Motor neuron (in vitro differentiated cells): ENCODE data around the gene TMPRSS11E. TPM values are rescaled to one million over a fixed set of nuclear protein-coding genes. Genes with fewer than 3 reads are reported as not detected.
"Not testable (repeated sequence)": the region's sequence is repeated elsewhere in the genome, so short reads cannot be mapped to it uniquely, and the experiment has no call there.

Source experiments
- ATAC-seq, 8 experiments: fragments of 200-7000 bp; cut with Tn5 transposase; replicated peaks in 6 of 8; 2 replicates each; pipeline ENCODE4 v1.8.0; 2021; ENCODE audit warnings: mild to moderate bottlenecking in 8 of 8, moderate library complexity in 8 of 8
- H3K27ac ChIP-seq, 2 donors: fragments of 250-450 bp; sonication (Bioruptor Pico); 2 replicates each; pipeline ENCODE4 v1.9.0; 2021; ENCODE audit warnings: antibody characterized with exemption in 2 of 2, mild to moderate bottlenecking in 2 of 2, moderate library complexity in 1 of 2
- H3K4me1 ChIP-seq, 2 donors: fragments of 250-450 bp; sonication (Bioruptor Pico); replicated peaks in 1 of 2; 2 replicates each; pipeline ENCODE4 v1.6.1; 2021; ENCODE audit warnings: antibody characterized with exemption in 2 of 2, mild to moderate bottlenecking in 2 of 2, moderate library complexity in 1 of 2
- H3K4me3 ChIP-seq, 5 donors: fragments of 250-450 bp; sonication (Bioruptor Pico); 2 replicates each; pipeline ENCODE4 v1.9.0; 2021; ENCODE audit warnings: antibody characterized with exemption in 5 of 5, mild to moderate bottlenecking in 5 of 5, moderate library complexity in 4 of 5
- WGBS, 10 experiments: fragments of 450-650 bp; shearing (Covaris generic); methylation state at CpG; one replicate each; pipeline ENCODE4 v1.0.0; 2022; 5-methylcytosine and 5-hydroxymethylcytosine counted together
- in situ Hi-C, 9 experiments: fragments of 400-800 bp; cut with MboI; loops; one replicate each; pipeline ENCODE4 v1.15.0; 2021; ENCODE audit warnings: low sequenced_read_pairs in 9 of 9, low pct_unique_long_range_greater_than_20kb in 2 of 9; ENCODE audit not compliant: unreplicated experiment in 9 of 9
- total RNA-seq, 8 experiments: library from RNA; unstranded; fragments of 300-600 nt; gene quantifications; 2 replicates each; pipeline versions ENCODE4 v1.2.3 to v1.2.4, GENCODE V29; 2022

The TMPRSS11E gene, protein sequence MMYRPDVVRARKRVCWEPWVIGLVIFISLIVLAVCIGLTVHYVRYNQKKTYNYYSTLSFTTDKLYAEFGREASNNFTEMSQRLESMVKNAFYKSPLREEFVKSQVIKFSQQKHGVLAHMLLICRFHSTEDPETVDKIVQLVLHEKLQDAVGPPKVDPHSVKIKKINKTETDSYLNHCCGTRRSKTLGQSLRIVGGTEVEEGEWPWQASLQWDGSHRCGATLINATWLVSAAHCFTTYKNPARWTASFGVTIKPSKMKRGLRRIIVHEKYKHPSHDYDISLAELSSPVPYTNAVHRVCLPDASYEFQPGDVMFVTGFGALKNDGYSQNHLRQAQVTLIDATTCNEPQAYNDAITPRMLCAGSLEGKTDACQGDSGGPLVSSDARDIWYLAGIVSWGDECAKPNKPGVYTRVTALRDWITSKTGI
- total RNA-seq = not detected

DNA sequence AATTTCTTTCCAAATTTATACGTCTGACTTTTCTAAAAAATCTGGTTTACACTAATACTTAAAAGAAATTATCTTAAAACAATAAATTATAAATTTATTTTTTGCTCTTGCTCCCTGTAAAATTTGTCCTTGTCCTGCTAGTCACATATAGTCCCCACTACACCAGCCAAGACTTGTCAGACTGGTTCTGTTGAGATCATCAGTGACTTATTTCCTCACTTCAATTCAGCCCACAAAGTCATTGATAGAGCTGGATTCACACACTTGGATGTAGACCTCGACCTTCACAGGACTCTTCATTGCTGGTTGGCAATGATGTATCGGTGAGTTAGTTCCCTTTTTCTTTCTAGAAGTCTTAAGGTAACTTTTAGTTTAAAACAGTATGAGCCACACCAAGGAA is at the start of gene TMPRSS11E:
Gene TMPRSS11E (plus strand): TSS at position 263 of the 400 bp plus-strand sequence. CDS start 50 bp downstream, at position 313.
- no peak for ATAC-seq
- 16 to 94% (median 73%) methylated on average over 1 to 3 of the region's 3 CpGs for WGBS, 10 experiments
- H3K4me1 ChIP-seq = no peaks in the 10 kb centered on the region
- H3K27ac ChIP-seq = no peak within 1 kb of the TSS
- in situ Hi-C loops = no loop called here
- no peak within 1 kb of the TSS for H3K4me3 ChIP-seq

DNA sequence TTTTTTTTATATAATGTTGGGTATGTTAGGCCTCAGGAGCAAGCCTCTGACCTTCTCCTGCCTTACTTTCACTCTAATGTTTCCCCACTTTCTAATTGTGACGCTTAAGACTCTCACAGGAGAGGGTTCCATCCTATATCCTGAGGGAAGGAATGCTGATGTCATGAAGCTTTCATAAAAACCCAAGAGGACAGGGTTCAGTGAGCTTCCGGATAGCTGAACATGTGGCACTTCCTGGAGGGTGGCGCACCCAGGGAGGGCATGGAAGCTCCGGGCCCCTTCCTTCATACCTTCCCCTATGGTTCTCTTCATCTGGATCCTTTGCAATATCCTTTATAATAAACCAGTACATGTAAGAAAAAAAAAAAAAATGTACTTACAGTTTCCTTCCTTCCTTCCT is 48.0 kb upstream of the TMPRSS11E start:
- Histone ChIP-seq H3K4me3 (no peak overlapping the region), H3K4me1 (no peaks in the 10 kb centered on the region), H3K27ac (no peak overlapping the region)
- ATAC-seq = no peak
- in situ Hi-C loops = loop anchor here in 1 of 9 experiments (25.0 kb wide), 1 partner anchor 137 kb away; no protein-coding TSS in a partner anchor
- 0 to 100% (median 80%) methylated on average over 1 to 2 of the region's 4 CpGs; no CpG with 5 or more reads in 1 of the 10 experiments for WGBS, 10 experiments

DNA sequence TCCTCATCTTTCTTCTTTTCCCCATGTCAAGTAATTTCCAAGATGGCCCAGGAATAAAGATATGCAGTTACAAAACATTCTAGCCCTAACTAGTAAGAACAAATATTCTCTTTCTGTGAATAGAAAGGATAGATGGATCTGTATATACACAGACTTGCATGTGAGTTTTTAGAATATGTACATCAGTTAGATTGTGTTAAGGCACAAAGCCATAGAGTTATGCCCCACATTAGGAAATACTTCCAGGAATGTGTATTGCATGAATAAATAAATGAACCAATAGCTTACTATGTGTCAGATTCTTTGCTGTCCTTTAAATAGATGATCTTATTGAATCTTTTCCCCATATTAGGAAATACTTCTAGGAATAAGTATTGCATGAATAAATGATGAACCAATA is 46.0 kb upstream of the TMPRSS11E start:
- ATAC-seq = peak in 3 of 8 experiments; percentile 76 to 93 (median 82)
- Histone ChIP-seq H3K4me3 (no peak overlapping the region), H3K4me1 (no peaks in the 10 kb centered on the region), H3K27ac (no peak overlapping the region)
- in situ Hi-C loops = no loop called here

DNA sequence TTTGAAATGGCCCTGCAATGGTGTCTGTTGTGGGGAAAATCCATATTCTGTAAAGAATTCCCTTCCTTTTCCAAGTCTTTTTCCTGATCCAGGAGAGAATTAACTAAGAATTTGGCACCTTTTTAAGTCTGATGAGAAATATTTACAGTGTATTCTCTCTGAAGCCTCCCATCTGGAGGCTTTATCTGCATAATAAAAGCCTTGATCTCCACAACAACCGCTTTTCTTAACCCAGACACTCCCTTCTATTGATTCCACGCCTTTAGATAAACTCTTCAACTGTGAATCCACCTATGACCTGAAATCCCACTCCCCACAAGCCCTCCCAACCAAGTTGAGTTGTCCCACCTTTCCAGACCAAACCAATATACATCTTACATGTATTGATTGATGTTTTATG is 43.1 kb upstream of the TMPRSS11E start:
- ATAC-seq = peak in 5 of 8 experiments; percentile 10 to 65 (median 27)
- in situ Hi-C loops = no loop called here
- 0 to 33% (median 20%) methylated on average over 1 to 2 of the region's 2 CpGs; no CpG with 5 or more reads in 4 of the 10 experiments for WGBS, 10 experiments
- H3K4me1 ChIP-seq = no peaks in the 10 kb centered on the region
- H3K27ac ChIP-seq = no peak overlapping the region
- no peak overlapping the region for H3K4me3 ChIP-seq

DNA sequence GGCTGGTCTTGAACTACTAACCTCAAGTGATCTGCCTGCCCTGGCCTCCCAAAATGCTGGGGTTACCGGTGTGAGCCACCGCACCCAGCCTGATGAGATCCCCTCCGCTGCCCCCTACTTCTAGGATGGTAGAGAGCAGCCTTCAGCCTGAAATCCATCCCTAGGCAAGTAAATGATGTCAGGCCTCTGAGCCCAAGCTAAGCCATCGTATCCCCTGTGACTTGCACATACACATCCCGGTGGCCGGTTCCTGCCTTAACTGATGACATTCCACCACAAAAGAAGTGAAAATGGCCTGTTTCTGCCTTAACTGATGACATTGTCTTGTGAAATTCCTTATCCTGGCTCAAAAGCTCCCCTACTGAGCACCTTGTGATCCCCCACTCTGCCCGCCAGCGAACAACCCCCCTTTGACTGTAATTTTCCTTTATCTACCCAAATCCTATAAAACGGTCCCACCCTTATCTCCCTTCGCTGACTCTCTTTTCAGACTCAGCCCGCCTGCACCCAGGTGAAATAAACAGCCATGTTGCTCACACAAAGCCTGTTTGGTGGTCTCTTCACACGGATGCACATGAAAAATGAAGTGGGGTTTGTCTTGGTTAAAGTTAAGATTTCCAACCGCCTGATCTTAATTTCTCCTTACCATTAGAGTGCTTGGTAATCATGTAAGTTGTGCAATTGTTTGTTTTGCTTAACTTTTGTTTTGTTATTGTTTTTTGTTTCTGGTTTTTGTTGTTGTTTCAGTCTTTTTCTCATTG is 41.4 kb upstream of the TMPRSS11E start:
- H3K4me3 ChIP-seq, H3K4me1 ChIP-seq, ATAC-seq, in situ Hi-C loops, H3K27ac ChIP-seq: not testable (repeated sequence)
- whole genome bisulfite sequencing, 10 experiments = 18 to 93% (median 67%) methylated on average over 1 to 9 of the region's 13 CpGs; no CpG with 5 or more reads in 1 of the 10 experiments

DNA sequence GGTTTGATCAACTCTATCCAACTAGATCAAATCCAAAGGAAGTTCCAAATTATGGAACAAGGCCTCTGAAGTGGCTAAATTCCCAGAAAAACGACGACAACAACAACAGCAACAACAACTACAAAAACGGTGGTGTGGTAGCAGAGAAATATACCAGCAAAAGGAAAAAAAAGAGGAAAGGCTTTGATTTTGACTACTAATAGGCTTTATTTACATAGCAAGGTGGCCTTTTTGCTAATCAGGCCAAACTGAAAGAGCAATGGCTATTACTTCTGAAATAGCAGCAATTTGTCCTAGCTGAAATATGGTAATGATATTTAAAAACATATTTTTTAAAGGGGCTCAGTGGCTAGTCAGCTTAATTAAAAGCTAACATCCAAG is 40.8 kb upstream of the TMPRSS11E start:
- no peaks in the 10 kb centered on the region for H3K4me1 ChIP-seq
- no peak overlapping the region for H3K27ac ChIP-seq
- WGBS, 10 experiments = 4 to 43% (median 17%) methylated on average over 1 to 3 of the region's 3 CpGs; no CpG with 5 or more reads in 2 of the 10 experiments
- ATAC-seq = no peak
- in situ Hi-C loops = no loop called here
- H3K4me3 ChIP-seq = no peak overlapping the region

DNA sequence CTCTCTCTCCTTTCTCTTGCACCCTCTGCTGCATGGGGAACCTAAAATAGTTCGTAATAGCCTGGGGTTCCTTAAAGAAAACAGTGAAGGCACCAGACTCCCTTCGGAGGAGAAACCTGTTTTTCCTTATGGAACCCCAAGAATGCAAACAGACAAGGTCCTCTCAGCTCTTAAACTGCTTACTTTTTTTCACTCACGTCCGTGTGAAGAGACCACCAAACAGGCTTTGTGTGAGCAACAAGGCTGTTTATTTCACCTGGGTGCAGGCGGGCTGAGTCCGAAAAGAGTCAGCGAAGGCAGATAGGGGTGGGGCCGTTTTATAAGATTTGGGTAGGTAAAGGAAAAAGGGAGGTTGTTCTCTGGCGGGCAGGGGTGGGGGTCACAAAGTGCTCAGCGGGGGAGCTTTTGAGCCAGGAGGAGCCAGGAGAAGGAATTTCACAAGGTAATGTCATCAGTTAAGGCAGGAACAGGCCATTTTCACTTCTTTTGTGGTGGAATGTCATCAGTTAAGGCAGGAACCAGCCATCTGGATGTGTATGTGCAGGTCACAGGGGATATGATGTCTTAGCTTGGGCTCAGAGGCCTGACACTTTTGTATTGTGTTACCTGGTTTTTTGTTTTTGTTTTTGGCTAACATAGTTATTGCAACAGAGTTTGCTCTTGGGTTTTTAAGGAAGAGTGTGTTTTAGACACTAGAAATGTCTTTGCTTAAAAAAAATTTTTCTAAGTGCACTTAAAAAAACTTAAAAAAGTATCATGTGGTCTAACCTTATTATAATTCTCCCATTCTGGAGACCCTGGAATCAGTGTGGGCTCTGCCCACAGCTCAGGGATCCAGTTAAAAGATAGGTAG is 40.0 kb upstream of the TMPRSS11E start:
- H3K4me3 ChIP-seq, H3K4me1 ChIP-seq, H3K27ac ChIP-seq, in situ Hi-C loops, ATAC-seq: not testable (repeated sequence)
- WGBS, 10 experiments = 0 to 63% (median 18%) methylated on average over 1 to 6 of the region's 10 CpGs; no CpG with 5 or more reads in 1 of the 10 experiments

DNA sequence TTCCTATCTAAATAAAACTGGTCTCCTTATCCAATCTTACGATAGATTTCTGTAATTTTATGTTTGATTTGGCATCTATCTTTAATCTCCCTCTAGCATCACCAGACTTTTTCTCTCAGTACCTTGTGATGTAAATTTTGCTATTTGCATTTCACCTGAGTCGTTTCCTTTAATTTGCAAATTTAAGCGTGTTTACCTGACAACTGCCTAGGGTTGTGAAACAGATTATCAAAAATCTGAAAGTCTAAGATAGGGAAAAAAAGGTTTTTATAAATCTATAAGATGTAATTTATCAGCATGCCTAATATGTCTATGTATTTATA is 39.4 kb upstream of the TMPRSS11E start:
- H3K4me1 ChIP-seq = no peaks in the 10 kb centered on the region
- no peak overlapping the region for H3K27ac ChIP-seq
- no peak overlapping the region for H3K4me3 ChIP-seq
- WGBS, 10 experiments = 6 to 52% (median 23%) methylated on average over 1 to 3 of the region's 3 CpGs
- ATAC-seq = no peak
- in situ Hi-C loops = no loop called here

DNA sequence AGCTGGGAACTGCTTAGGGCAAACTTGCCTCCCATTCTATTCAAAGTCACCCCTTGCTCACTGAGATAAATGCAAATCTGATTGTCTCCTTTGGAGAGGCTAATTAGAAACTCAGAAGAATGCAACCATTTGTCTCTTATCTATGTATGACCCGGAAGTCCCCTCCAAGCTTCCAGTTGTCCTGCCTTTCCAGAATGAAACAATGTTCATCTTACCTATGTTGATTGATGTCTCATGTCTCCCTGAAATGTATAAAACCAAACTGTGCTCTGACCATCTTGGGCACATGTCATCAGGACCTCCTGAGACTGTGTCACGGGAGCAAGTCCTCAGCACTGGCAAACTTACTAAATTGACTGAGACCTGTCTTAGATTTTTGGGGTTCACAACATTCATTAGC is 37.1 kb upstream of the TMPRSS11E start:
- ATAC-seq = no peak
- H3K27ac ChIP-seq = no peak overlapping the region
- no peaks in the 10 kb centered on the region for H3K4me1 ChIP-seq
- 7 to 100% (median 20%) methylated on average over 1 to 2 of the region's 2 CpGs; no CpG with 5 or more reads in 3 of the 10 experiments for WGBS, 10 experiments
- in situ Hi-C loops = no loop called here
- no peak overlapping the region for H3K4me3 ChIP-seq

DNA sequence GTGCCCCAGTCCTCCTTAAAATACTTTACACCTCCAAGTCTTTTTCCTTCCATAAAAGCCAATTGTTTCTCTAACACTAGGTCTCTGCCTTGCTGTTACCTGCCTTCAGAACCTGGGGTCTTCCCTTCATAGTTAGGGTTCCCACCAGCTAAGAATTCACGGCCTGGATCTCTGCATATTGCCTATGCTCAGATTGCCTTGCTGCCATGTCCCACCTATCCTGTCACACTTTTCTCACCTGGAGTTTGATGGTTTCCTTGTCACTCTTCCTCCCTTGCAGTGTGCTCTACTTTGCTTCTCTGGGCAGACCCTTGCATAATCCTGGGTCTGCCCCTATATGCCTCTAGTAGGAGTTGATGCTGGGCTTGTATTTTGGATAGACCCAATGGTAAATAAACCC is 36.6 kb upstream of the TMPRSS11E start:
- in situ Hi-C loops = no loop called here
- no peak overlapping the region for H3K27ac ChIP-seq
- 30 to 91% methylated on average over 1 of the region's 1 CpG; no CpG with 5 or more reads in 8 of the 10 experiments for WGBS, 10 experiments
- no peak overlapping the region for H3K4me3 ChIP-seq
- no peak for ATAC-seq
- no peaks in the 10 kb centered on the region for H3K4me1 ChIP-seq

DNA sequence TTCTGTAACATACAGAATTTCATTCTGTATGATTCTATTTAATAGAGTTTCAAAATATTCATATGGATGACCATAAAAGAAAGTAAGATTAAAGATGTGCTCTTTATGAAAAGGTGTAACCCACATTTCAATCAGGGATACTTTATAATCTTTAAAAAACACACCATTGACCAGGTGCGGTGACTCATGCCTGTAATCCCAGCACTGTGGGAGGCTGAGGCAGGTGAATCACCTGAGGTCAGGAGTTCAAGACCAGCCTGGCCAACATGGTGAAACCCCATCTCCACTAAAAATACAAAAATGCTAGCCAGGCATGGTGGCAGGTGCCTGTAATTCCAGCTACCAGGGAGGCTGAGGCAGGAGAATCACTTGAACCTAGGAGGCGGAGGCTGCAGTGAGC is 35.2 kb upstream of the TMPRSS11E start:
- 80 to 100% (median 100%) methylated on average over 1 to 2 of the region's 2 CpGs; no CpG with 5 or more reads in 5 of the 10 experiments for WGBS, 10 experiments
- in situ Hi-C loops, H3K4me1 ChIP-seq, H3K27ac ChIP-seq, H3K4me3 ChIP-seq, ATAC-seq: not testable (repeated sequence)

DNA sequence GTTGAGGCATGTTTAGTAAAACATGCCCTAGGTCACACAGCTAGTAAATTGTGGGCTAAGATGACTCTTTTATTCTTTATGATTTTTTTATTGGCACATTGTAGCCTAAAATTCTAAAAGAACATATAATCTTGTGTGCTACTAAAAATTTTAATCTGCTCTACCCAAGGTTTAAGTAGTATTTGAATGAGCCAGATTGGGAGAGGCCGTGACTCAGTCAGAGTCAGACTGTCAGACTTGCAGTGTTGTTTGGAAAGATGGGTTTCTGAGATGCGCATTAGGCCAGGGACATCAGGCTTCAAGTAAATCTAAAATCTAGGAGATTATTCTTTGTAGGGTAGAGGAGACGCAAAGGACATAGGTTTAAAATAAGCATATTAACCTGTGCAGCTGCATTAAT is 30.7 kb upstream of the TMPRSS11E start:
- Histone ChIP-seq H3K27ac (no peak overlapping the region), H3K4me1 (no peaks in the 10 kb centered on the region), H3K4me3 (no peak overlapping the region)
- peak in 2 of 8 experiments; percentile 38 to 72 for ATAC-seq
- in situ Hi-C loops = no loop called here
- WGBS, 10 experiments = 0 to 100% (median 88%) methylated on average over 1 to 3 of the region's 3 CpGs; no CpG with 5 or more reads in 1 of the 10 experiments

DNA sequence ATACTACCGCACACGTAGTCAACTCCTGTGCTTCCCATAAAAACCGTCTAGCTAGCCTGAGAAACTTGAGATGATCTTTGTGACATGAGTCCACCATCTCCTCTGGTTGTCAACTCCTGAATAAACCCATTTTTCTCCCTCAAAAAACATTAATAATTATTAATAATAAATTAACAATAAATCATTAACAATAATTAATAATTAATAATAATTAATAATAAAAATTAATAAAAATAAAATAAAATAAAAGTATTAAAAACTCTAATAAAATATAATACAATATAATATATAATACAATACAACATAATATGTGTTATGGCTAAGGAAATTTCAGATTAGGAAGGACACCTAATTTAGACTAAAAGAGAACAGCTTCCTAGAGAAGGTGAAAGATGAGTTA is 20.7 kb upstream of the TMPRSS11E start:
- Histone ChIP-seq H3K27ac (no peak overlapping the region), H3K4me1 (no peaks in the 10 kb centered on the region), H3K4me3 (no peak overlapping the region)
- WGBS, 10 experiments = 55 to 96% (median 89%) methylated on average over 1 to 3 of the region's 3 CpGs; no CpG with 5 or more reads in 2 of the 10 experiments
- in situ Hi-C loops = no loop called here
- ATAC-seq = no peak
